PC-3 (cell line): ENCODE measurements around the gene MDGA2.

ENCODE experiments used
- EZH2 ChIP-seq: fragments of 300-600 bp; sonication (generic); IDR thresholded peaks from one replicate; pipeline ENCODE4 v1.6.1; 2017; ENCODE audit warnings: antibody characterized with exemption, mild to moderate bottlenecking, low read length; ENCODE audit not compliant: unreplicated experiment
- EZH2phosphoT487 ChIP-seq: fragments of 300-600 bp; sonication (generic); IDR thresholded peaks from 2 replicates; pipeline ENCODE4 v1.6.1; 2018; ENCODE audit warnings: mild to moderate bottlenecking, antibody characterized with exemption, low read length, borderline replicate concordance
- TF ChIP-seq, protein P1 (sequence below): fragments of 300-600 bp; sonication (generic); conservative IDR thresholded peaks from 2 replicates; pipeline ENCODE4 v1.5.1; 2017; ENCODE audit warnings: antibody characterized with exemption, low read depth, mild to moderate bottlenecking, low read length

DNA sequence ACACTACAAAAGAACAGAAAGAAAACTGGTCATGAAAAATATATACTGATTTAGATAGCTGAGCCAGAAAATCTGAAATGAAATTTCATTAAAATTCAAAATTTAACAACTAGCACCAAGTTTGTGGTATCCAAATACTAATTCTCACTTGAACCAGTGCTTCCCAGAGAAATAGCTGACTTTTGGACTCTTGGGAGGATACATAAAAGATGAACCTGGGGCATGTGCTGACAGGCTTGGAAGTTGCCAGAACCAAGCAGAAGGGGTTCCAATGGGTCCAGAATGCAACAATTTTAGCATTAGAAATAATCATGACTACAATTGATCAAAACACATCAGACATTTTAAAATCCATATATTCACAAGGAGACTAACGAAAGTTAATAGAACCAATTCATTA, 175.0 kb downstream of the MDGA2 start:
- TF ChIP-seq, protein P1, sequence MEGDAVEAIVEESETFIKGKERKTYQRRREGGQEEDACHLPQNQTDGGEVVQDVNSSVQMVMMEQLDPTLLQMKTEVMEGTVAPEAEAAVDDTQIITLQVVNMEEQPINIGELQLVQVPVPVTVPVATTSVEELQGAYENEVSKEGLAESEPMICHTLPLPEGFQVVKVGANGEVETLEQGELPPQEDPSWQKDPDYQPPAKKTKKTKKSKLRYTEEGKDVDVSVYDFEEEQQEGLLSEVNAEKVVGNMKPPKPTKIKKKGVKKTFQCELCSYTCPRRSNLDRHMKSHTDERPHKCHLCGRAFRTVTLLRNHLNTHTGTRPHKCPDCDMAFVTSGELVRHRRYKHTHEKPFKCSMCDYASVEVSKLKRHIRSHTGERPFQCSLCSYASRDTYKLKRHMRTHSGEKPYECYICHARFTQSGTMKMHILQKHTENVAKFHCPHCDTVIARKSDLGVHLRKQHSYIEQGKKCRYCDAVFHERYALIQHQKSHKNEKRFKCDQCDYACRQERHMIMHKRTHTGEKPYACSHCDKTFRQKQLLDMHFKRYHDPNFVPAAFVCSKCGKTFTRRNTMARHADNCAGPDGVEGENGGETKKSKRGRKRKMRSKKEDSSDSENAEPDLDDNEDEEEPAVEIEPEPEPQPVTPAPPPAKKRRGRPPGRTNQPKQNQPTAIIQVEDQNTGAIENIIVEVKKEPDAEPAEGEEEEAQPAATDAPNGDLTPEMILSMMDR: no peak
- TF ChIP-seq EZH2 (no peak), EZH2phosphoT487 (no peak)
